GM18520 (cell line): ENCODE results near the gene XRCC1.
"Not testable (repeated sequence)": the region's sequence is repeated elsewhere in the genome, so short reads cannot be mapped to it uniquely, and the experiment has no call there.

Experiments
- ATAC-seq: cut with Tn5 transposase; IDR thresholded peaks from one replicate; pipeline ENCODE4 v1.9.1; 2021; ENCODE audit not compliant: unreplicated experiment

Gene XRCC1

GRCh38 chr19:43605875-43606568, 30.7 kb upstream of the XRCC1 start:
- no peak for ATAC-seq

- ATAC-seq: not testable (repeated sequence)
These were observed 25.0 kb upstream of the XRCC1 start for GRCh38 chr19:43600326-43600725.

- no peak for ATAC-seq
These were observed 24.4 kb upstream of the XRCC1 start for GRCh38 chr19:43599635-43600295.

- ATAC-seq: no peak
These were observed 23.3 kb upstream of the XRCC1 start for GRCh38 chr19:43598445-43599240.

- no peak for ATAC-seq
These were observed 22.5 kb upstream of the XRCC1 start for GRCh38 chr19:43597876-43598275.

- no peak for ATAC-seq
These were observed 21.6 kb upstream of the XRCC1 start for GRCh38 chr19:43596842-43597461.

GRCh38 chr19:43595999-43596841, 20.9 kb upstream of the XRCC1 start, which contains the start of the genes IRGQ and ZNF576:
Gene IRGQ, minus strand, starts transcription at chr19:43596134. Its CDS starts 796 bp downstream, at chr19:43595338.
Gene ZNF576, plus strand, starts transcription at chr19:43596595. Its CDS starts 514 bp downstream, at chr19:43597109.
- peak; percentile 81 for ATAC-seq

GRCh38 chr19:43595605-43595998, 20.3 kb upstream of the XRCC1 start:
- ATAC-seq: no peak

- no peak for ATAC-seq
These were observed 19.6 kb upstream of the XRCC1 start for GRCh38 chr19:43594710-43595604.

GRCh38 chr19:43594081-43594697, 18.9 kb upstream of the XRCC1 start:
- no peak for ATAC-seq

- no peak for ATAC-seq
These were observed 17.5 kb upstream of the XRCC1 start for GRCh38 chr19:43592800-43593350.

- ATAC-seq: no peak
These were observed 16.8 kb upstream of the XRCC1 start for GRCh38 chr19:43591904-43592772.

GRCh38 chr19:43589678-43590077, 14.4 kb upstream of the XRCC1 start:
- ATAC-seq: no peak

- ATAC-seq: no peak
These were observed 13.9 kb upstream of the XRCC1 start for GRCh38 chr19:43589277-43589676.

GRCh38 chr19:43587029-43587428, 11.7 kb upstream of the XRCC1 start:
- not testable (repeated sequence) for ATAC-seq

- ATAC-seq: no peak
These were observed 11.0 kb upstream of the XRCC1 start for GRCh38 chr19:43586346-43586745.

GRCh38 chr19:43584484-43584883, 9.2 kb upstream of the XRCC1 start:
- ATAC-seq: no peak

GRCh38 chr19:43582495-43582894, 7.2 kb upstream of the XRCC1 start:
- no peak for ATAC-seq
